GM13976 (cell line): ENCODE data around the gene THAP2.

Experiments used
- DNase-seq: peaks from one replicate; pipeline ENCODE4 v3.0.0; 2012; ENCODE audit warnings: low spot score
- in situ Hi-C: fragments of 300-500 bp; cut with MboI; formaldehyde crosslinking; loops from one replicate; pipeline ENCODE4 v1.12.0; 2022; ENCODE audit warnings: low sequenced_read_pairs, mixed read lengths, inconsistent platforms; ENCODE audit not compliant: unreplicated experiment
- TF ChIP-seq, protein P1 (sequence below): IDR thresholded peaks from 2 replicates; pipeline ENCODE4 v1.5.1; 2012; ENCODE audit warnings: borderline replicate concordance, mild to moderate bottlenecking; ENCODE audit not compliant: insufficient read depth; ENCODE audit errors: extremely low read depth, missing control alignments, control extremely low read depth

Gene THAP2

DNA sequence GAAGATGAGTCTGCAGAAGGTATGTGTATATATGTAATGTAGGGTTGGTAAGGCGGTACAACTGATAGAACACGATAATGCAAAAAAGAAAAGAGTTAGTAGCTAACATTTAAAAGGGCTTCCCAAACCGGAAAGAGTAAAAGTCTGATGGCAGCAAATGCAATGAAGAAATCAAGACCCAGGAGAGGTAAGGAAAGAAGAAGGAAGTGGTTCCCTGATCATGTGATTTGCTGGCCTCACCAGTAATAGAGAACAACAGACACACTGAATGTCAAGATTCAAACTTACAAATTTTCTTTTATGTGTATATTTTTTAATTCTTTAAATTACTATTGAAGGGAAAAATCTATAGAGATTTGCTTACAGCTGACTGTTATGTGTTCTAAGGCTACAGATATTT is 18.8 kb upstream of the THAP2 start:
- TF ChIP-seq, protein P1, sequence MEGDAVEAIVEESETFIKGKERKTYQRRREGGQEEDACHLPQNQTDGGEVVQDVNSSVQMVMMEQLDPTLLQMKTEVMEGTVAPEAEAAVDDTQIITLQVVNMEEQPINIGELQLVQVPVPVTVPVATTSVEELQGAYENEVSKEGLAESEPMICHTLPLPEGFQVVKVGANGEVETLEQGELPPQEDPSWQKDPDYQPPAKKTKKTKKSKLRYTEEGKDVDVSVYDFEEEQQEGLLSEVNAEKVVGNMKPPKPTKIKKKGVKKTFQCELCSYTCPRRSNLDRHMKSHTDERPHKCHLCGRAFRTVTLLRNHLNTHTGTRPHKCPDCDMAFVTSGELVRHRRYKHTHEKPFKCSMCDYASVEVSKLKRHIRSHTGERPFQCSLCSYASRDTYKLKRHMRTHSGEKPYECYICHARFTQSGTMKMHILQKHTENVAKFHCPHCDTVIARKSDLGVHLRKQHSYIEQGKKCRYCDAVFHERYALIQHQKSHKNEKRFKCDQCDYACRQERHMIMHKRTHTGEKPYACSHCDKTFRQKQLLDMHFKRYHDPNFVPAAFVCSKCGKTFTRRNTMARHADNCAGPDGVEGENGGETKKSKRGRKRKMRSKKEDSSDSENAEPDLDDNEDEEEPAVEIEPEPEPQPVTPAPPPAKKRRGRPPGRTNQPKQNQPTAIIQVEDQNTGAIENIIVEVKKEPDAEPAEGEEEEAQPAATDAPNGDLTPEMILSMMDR, result no peak
- in situ Hi-C loops, result no loop called here
- DNase-seq, result no peak

DNA sequence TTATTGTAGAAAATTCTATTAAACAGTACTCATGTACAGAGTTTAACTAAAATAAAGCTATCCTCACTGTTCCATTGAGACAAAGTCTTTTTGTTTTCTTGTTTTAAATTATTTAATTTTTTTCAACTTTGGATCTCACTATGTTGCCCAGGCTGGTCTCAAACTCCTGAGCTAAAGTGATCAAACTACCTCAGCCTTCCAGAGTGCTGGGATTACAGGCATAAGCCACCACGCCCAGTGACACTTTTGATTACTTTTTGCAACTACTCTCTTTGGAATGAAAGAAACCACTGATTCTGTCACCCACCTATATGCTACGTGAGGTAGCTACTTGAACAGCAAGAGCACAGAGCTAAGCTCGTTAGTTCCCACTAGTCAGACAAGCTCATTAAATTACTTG is 17.6 kb upstream of the THAP2 start:
- no peak for DNase-seq
- in situ Hi-C loops, result no loop called here
- TF ChIP-seq, protein P1, result no peak

DNA sequence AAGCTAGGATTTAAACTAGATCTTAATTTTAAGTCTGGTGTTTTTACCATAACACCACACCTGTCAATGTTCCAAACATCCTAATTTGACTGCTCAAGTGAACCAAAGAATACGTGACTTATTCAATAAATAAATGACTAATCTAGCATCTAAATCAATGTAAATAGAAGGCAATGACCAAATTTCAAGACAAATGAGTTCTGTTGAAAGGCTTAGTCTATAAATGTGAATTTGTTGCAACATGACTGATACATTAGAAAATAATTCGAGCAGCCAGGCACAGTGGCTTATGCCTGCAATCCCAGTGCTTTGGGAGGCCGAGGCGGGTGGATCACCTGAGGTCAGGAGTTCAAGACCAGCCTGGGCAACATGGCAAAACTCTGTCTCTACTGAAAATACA is 15.6 kb upstream of the THAP2 start:
- in situ Hi-C loops, result no loop called here
- TF ChIP-seq, protein P1, result no peak
- no peak for DNase-seq

DNA sequence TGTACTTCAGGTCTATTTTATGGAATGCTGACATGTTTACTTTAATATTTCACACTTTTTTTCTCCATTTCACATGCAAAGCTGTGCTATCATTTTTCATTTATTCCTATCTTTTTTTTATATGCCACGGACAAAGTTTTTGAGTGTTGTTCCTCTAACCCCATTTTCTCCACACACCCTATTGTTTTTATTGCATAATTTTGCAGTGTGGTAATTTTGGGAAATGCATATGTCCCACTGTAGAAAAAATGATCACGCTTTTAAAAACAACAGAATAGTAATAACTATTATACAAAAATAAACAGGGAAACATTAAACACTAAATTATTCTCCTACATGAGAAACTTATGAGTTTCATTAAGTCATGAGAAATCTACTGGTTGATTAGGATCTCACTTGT is 14.7 kb upstream of the THAP2 start:
- TF ChIP-seq, protein P1, result no peak
- in situ Hi-C loops, result no loop called here
- no peak for DNase-seq

DNA sequence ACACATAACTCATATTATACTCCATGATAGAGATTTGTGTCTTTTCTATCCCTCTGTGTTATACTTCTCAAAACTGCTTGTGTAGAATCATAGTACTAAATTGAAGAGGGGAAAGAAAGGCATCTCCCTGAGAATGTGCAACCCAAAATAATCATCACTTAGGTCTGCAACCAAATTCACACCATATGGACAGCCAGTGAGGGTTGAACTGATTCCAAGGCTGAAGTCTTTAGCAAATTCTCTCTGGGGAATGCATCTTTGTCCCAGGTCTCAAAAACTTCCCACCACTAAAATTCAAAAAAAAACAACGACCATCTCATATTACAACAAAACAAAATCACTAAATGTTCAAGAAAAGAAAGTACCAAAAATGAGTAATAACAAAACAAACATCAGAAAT is 11.4 kb upstream of the THAP2 start:
- TF ChIP-seq, protein P1, result no peak
- in situ Hi-C loops, result no loop called here
- no peak for DNase-seq

DNA sequence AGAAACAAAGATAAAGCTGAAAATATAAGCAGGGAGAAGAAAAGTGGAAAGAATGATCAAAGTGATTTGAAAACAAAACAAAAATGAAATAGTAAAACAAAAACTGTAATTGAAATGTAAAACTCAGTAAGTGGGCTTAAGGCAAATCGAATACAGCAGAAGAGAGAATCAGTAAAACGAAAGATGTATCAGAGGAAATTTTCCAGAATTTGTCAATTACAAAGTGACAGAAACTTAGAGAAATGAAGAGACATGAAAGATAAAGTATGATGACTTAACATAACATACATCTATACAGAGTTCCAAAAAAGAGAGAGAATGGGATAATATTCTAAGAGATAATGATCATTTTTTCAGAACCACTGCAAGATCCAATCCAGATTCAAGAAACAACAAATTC is 11.0 kb upstream of the THAP2 start:
- TF ChIP-seq, protein P1, result no peak
- no peak for DNase-seq
- in situ Hi-C loops, result no loop called here

DNA sequence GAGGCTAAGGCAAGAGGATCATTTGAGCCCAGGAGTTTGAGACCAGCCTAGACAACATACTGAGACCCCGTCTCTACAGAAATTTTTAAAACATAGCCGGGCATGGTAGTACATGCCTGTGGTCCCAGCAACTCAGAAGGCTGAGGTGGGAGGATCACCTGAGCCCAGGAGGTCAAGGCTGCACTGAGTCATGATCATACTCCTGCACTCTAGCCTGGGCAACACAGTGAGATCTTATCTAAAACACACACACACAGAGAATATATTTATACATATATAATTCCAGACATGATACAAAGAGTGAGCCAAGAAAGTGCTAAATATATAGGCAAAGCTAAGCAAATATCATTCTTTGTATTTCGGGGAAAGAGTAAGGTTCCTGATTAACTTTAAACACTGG is 9.9 kb upstream of the THAP2 start:
- TF ChIP-seq, protein P1, result no peak
- in situ Hi-C loops, result no loop called here
- DNase-seq, result no peak
